GM21423 (cell line): ENCODE data around the gene RIOK2.
"Not testable (repeated sequence)": the region's sequence is repeated elsewhere in the genome, so short reads cannot be mapped to it uniquely, and the experiment has no call there.

Experiments
- ATAC-seq: cut with Tn5 transposase; IDR thresholded peaks from one replicate; pipeline ENCODE4 v1.9.1; 2021; ENCODE audit warnings: mild to moderate bottlenecking, moderate library complexity; ENCODE audit not compliant: unreplicated experiment

RIOK2 gene

GRCh38 chr5:97171703-97172102, 11.3 kb downstream of the RIOK2 start:
- ATAC-seq = no peak

GRCh38 chr5:97167435-97167834, 15.6 kb downstream of the RIOK2 start:
- peak; percentile 60 for ATAC-seq

- no peak for ATAC-seq
These were observed 17.3 kb downstream of the RIOK2 start for GRCh38 chr5:97165726-97166125.

- no peak for ATAC-seq
These were observed 18.2 kb downstream of the RIOK2 start for GRCh38 chr5:97164846-97165245.

- no peak for ATAC-seq
These were observed 19.2 kb downstream of the RIOK2 start for GRCh38 chr5:97163790-97164285.

GRCh38 chr5:97163360-97163764, 19.7 kb downstream of the RIOK2 start:
- no peak for ATAC-seq

GRCh38 chr5:97162045-97162444, 21.0 kb downstream of the RIOK2 start:
- ATAC-seq = no peak

- no peak for ATAC-seq
These were observed 25.4 kb downstream of the RIOK2 start for GRCh38 chr5:97157689-97158088.

- no peak for ATAC-seq
These were observed 31.7 kb downstream of the RIOK2 start for GRCh38 chr5:97151370-97151769.

- ATAC-seq = no peak
These were observed 32.6 kb downstream of the RIOK2 start for GRCh38 chr5:97150401-97150800.

- no peak for ATAC-seq
These were observed 33.3 kb downstream of the RIOK2 start for GRCh38 chr5:97149709-97150108.

- ATAC-seq = no peak
These were observed 34.8 kb downstream of the RIOK2 start for GRCh38 chr5:97148288-97148687.

- no peak for ATAC-seq
These were observed 39.3 kb downstream of the RIOK2 start for GRCh38 chr5:97143704-97144103.

- ATAC-seq = peak; percentile 74
These were observed 40.4 kb downstream of the RIOK2 start, which contains the start of gene LIX1 for GRCh38 chr5:97142521-97143254. LIX1 (minus strand) TSS chr5:97142611; CDS start chr5:97142576, 35 bp downstream.

- no peak for ATAC-seq
These were observed 41.5 kb downstream of the RIOK2 start for GRCh38 chr5:97141539-97141938.

GRCh38 chr5:97141031-97141430, 42.0 kb downstream of the RIOK2 start:
- no peak for ATAC-seq

- ATAC-seq = not testable (repeated sequence)
These were observed 42.8 kb downstream of the RIOK2 start for GRCh38 chr5:97140250-97140649.

GRCh38 chr5:97136475-97136874, 46.6 kb downstream of the RIOK2 start:
- ATAC-seq = no peak

GRCh38 chr5:97135868-97136267, 47.2 kb downstream of the RIOK2 start:
- no peak for ATAC-seq

GRCh38 chr5:97134634-97135033, 48.4 kb downstream of the RIOK2 start:
- no peak for ATAC-seq

- ATAC-seq = no peak
These were observed 49.9 kb downstream of the RIOK2 start for GRCh38 chr5:97133101-97133500.

- no peak for ATAC-seq
These were observed 51.1 kb downstream of the RIOK2 start for GRCh38 chr5:97131921-97132320.
